Stimulated activated CD4-positive, alpha-beta T cell treated with anti-CD3 and anti-CD28 coated beads, Interleukin-4, amount 100 ng/mL, for 24 hours (primary cell): ENCODE measurements around the gene NT5DC3.

Source experiments
- DNase-seq: peaks from one replicate; pipeline ENCODE4 v3.0.0-alpha.2; 2020

NT5DC3 gene

DNA sequence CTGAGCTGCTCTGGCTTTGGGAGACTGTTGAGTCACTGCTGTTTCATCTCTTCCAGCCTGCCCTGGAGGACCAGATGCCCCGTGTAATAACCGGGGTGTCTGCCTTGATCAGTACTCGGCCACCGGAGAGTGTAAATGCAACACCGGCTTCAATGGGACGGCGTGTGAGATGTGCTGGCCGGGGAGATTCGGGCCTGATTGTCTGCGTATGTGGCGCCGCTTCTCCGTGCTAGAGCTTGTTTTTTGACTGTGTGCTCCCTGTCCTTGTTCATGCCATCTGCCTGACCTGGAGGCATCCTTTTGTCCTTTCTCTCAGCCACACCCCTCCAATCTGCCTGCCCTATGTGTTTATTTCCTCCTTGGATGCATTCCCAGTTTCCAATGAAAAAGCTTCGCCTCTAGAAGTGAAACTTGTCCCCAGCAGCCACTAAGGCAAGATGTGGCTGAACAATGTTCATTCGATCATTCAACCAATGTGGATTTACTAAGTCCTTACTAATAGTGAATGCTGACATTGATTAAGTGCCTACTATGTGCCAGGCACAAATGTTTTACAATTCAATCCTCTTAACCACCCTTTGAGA, 98.6 kb downstream of the NT5DC3 start:
- no peak for DNase-seq

DNA sequence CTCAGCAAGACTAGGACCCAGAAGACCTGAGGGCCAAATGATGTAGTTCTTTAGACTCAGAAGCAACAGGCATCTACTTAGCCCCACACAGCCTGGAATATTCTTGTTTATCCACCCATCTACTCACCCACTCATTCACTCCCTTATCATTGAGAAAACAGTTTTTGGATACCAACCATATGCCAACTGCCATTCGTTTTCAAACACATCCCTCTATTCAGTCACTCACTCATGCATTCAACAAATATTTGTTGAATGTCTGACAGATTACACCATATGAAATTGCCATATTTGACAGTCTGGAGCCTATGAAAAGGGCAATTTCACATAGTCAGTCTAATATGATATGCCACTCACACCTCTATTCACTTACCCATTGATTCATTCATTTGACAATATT, 103.2 kb downstream of the NT5DC3 start:
- DNase-seq: no peak

DNA sequence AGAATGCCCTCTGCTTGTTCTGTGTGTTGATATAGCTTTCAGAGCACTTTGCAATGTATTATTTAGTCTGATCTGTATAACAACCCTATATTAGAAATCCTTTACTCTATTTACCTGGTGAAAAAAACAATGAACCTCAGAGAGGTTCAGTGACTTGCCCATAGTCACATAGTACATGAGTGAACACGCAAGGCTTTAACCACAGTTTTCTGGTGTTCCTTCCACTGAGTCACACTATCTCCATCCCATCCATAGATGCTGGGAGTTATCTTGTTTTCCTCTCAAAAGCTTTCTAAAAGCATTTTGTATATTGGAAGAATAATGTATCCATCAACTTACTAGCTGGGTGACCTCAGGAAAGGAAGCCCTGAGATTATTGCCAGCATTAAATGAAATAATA, 104.5 kb downstream of the NT5DC3 start:
- DNase-seq: no peak

DNA sequence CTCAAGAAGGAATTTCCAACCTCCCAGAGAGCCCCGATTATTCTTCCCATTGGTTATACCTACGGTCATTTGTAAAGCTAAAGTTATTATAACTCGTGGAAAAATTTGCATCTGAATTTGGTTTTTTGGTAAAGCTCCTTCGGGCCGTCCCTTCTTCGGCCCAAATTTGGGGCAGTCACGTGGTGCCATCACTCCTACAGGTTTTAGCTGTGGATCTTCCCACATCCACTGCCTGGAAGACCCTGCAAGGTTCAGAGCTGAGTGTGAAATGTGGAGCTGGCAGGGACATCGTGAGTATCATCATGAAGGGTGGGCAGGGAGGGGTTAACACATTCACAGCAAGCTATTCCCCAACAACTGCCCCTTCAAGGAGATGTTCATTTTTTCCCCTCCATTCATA, 105.7 kb downstream of the NT5DC3 start:
- no peak for DNase-seq

DNA sequence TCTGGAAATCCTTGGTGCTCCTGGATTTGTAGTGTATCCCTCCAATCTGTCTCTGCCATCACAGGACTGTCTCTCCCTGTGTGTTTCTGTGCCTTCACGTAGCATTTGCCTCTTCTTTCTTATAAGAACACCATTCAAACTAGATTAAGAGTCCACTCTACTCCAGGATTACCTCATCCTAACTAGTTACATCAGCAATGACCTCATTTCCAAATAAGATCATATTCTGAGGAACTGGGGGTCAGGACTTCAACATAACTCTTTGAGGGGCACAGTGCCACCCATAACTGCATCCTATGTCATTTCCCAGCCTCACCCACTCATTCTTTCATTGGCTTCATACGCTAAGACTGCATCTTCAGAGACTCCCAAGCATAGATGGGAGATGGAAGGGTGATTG, 106.2 kb downstream of the NT5DC3 start:
- DNase-seq: no peak

DNA sequence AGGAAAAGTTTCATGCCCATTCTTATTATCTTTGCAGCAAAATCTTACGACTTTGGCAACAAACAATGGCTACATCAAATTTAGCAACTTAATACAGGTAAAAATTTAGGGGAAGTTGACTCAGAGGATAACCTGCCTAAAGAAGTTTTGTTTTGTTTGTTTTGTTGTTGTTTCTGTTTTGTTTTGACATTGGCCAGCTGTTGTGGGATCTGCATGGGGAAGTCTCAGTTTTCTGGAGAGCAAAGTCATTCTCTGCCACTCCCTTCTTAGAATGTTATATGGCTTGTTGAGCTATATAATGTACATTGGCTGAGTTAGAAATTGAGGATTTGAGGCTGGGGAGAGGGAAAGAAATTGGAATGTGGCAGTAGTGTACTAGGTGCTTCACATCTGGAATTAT, 109.5 kb downstream of the NT5DC3 start:
- no peak for DNase-seq

DNA sequence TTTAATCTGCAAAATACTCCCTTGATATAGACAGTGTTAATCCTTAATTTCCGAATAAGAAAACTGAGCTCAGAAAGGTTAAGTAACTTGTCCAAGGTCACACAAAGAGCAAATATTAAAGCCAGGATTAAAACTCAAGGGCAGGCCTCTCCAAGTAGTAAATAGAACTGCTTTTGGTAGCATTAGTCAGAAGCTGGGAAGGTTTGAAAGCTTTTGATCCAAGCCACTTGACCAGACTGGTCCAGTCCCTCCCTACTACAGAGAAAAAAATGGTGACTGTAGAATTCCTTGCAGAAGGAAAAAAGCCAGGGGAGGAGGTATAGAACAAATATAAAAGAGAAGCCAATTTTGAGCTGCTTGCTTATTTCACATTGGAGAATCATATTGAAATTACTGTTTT, 111.5 kb downstream of the NT5DC3 start:
- DNase-seq: no peak

DNA sequence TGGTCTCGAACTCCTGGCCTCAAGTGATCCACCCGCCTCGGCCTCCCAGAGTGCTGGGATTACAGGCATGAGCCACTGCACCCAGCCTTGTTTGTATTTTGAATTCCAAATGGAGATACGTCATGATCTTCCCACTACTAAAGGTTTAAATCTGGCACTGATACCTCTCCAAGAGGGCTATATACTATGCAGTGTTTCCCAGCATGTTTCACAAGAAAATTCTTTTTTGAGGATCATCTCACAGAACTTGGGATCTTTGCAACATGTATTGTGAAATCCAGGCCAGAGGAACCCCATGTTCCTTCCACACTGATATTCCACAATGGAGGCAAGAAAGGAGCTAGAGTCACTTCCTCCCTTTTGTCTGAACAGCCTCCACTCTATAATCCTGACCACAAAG, 112.7 kb downstream of the NT5DC3 start:
- DNase-seq: no peak

DNA sequence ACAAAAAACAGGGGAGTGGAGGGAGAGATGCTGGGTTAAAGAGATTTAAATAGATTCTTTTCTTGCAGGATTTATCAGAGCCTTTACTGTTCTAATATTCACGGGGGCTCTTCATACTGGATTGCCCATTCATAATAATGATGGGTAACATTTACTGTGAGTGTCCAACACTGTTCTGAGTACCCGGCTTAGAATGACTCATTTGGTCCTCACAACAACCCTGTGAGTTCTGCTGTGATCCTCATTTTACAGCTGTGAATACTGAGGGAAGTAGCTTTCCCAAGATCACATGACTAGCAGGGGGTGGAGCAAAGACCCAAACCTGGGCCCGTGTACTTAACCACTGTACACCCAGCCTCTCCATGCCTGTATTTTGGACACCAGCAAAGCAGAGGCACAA, 113.4 kb downstream of the NT5DC3 start:
- DNase-seq: no peak

DNA sequence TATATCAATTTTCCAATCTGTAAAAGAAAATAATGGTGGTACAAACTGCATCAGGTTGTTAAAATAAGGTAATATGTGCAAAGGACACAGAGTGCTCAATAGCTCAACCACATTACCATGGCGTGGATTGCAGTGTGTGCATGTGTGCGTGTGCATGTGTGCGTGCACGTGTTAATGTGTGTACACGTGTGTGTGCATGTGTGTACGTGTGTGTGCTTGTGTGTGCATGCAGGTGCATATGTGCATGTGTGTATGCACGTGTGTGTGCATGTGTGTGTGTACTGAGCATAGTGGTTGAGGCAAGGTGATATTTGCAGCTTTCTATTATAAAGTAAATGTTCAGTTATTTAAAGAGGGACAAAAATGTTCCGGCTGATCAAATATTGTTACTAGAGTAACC, 115.6 kb downstream of the NT5DC3 start:
- no peak for DNase-seq
